Measurements from ENCODE around the gene MAPKAPK2.
A peak's percentile ranks its signal among the peaks of the same experiment; 100 is the strongest.

The MAPKAPK2 gene

GRCh38 chr1:206653715-206654459 lies 30.8 kb upstream of the MAPKAPK2 start:
- Mint-ChIP-seq H3K27me3 (peaks cover 23 to 30% of the 10 kb centered on the region in 2 donors), H3K9me3 (no peaks in the 10 kb centered on the region), H3K27ac (no peak overlapping the region), H3K4me1 (peaks cover 18% of the 10 kb centered on the region in 2 donors), H3K36me3 (no peaks in the 10 kb centered on the region), H3K4me3 (no peak overlapping the region)
- DNase-seq (no peak), ATAC-seq (replicated peaks) (no peak)

GRCh38 chr1:206654828-206655227 lies 29.9 kb upstream of the MAPKAPK2 start:
- peaks cover 23 to 31% of the 10 kb centered on the region in 2 donors for H3K27me3 Mint-ChIP-seq
- H3K9me3 Mint-ChIP-seq, result no peaks in the 10 kb centered on the region
- DNase-seq, result no peak
- peaks cover 20 to 22% of the 10 kb centered on the region in 2 donors for H3K4me1 Mint-ChIP-seq
- no peak overlapping the region for H3K4me3 Mint-ChIP-seq
- H3K27ac Mint-ChIP-seq, result no peak overlapping the region
- H3K36me3 Mint-ChIP-seq, result no peaks in the 10 kb centered on the region
- ATAC-seq (replicated peaks), result no peak

DNA sequence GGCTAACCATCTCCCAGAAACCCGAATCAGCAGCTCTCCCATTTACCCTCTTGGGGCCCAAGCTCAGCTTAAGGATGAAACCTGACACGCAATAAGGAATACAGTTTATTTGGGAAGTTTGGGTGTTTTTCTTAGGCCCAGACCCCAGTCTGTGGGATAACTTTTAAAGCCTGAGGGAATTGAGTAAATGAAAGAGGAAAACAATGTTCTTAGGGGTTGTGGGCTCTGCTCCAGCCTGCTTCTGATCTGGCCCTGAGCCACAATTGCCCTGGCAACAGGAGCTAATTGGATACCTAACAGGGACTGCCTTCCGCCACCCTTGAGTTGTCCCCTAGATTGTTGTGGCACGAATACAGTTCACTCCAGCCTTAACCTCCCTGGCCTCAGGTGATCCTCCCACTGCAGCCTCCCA lies 29.2 kb upstream of the MAPKAPK2 start:
- Mint-ChIP-seq H3K27me3 (peaks cover 20 to 36% of the 10 kb centered on the region in 2 donors), H3K9me3 (no peaks in the 10 kb centered on the region), H3K4me1 (peaks cover 22 to 26% of the 10 kb centered on the region in 2 donors), H3K4me3 (no peak overlapping the region), H3K36me3 (no peaks in the 10 kb centered on the region), H3K27ac (no peak overlapping the region)
- no peak for DNase-seq
- ATAC-seq (replicated peaks), result no peak

- Mint-ChIP-seq H3K27me3 (peaks cover 20 to 37% of the 10 kb centered on the region in 2 donors), H3K4me1 (peaks cover 22 to 26% of the 10 kb centered on the region in 2 donors), H3K9me3 (no peaks in the 10 kb centered on the region), H3K27ac (no peak overlapping the region), H3K4me3 (no peak overlapping the region), H3K36me3 (no peaks in the 10 kb centered on the region)
- ATAC-seq (replicated peaks) (no peak), DNase-seq (no peak)
These were observed 27.8 kb upstream of the MAPKAPK2 start for GRCh38 chr1:206656936-206657335.

- H3K9me3 Mint-ChIP-seq, result no peaks in the 10 kb centered on the region
- no peaks in the 10 kb centered on the region for H3K36me3 Mint-ChIP-seq
- peak overlapping the region in 1 of 2 donors; percentile 51 for H3K4me3 Mint-ChIP-seq
- peaks cover 22 to 45% of the 10 kb centered on the region in 2 donors for H3K27me3 Mint-ChIP-seq
- no peak for DNase-seq
- no peak for ATAC-seq (replicated peaks)
- H3K4me1 Mint-ChIP-seq, result peaks cover 20 to 31% of the 10 kb centered on the region in 2 donors
- no peak overlapping the region for H3K27ac Mint-ChIP-seq
These were observed 27.0 kb upstream of the MAPKAPK2 start for GRCh38 chr1:206657751-206658150.

DNA sequence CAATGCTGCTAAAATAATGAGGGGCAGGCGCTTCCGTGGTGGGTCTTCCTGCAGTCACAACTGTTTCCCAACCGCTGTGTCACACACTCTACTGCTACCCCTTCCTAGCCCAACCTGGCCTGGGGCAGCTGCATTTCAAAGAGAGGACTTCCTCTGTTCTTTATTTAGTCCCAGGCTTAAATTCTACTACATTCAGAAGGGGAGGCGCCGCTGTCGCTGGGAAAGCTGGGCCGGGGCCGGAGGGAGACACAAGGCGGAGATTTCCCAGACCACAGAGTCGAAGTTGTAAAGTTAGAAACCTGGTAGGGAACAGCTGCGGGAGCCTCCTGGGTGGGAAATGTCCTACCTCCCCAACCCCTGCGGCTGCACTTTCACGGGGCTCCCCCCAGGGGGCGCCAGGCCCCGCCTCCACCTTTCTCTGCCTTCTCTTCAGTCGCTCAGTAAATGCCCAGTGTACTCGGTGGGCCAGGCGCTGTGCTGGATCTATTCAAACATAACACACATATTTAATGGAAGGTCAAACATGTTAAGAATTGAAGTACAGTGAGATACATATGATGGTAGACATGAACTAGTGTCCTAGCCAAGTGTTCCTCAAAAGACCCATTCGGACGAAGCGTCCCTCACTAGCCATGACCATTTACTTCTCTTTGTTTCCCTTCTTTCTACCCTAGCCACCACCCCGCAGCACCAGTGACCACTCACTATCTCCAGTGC lies 26.3 kb upstream of the MAPKAPK2 start:
- Mint-ChIP-seq H3K9me3 (no peaks in the 10 kb centered on the region), H3K4me1 (peaks cover 22 to 37% of the 10 kb centered on the region in 2 donors), H3K4me3 (peak overlapping the region; percentile 51 to 65), H3K36me3 (no peaks in the 10 kb centered on the region), H3K27me3 (peaks cover 27 to 50% of the 10 kb centered on the region in 2 donors), H3K27ac (peak overlapping the region; percentile 45)
- ATAC-seq (replicated peaks), result peak; percentile 79 to 82
- DNase-seq, result peak; percentile 18

GRCh38 chr1:206658981-206659273 lies 25.8 kb upstream of the MAPKAPK2 start:
- no peak overlapping the region for H3K27ac Mint-ChIP-seq

GRCh38 chr1:206660136-206660535 lies 24.6 kb upstream of the MAPKAPK2 start:
- H3K27me3 Mint-ChIP-seq, result peaks cover 35 to 66% of the 10 kb centered on the region in 2 donors
- no peaks in the 10 kb centered on the region for H3K9me3 Mint-ChIP-seq
- H3K27ac Mint-ChIP-seq, result no peak overlapping the region
- no peaks in the 10 kb centered on the region for H3K36me3 Mint-ChIP-seq
- no peak for ATAC-seq (replicated peaks)
- DNase-seq, result no peak
- no peak overlapping the region for H3K4me3 Mint-ChIP-seq
- peaks cover 34 to 55% of the 10 kb centered on the region in 2 donors for H3K4me1 Mint-ChIP-seq

More at GRCh38 chr1:206658981-206659273, 25.8 kb upstream of the MAPKAPK2 start:
- ATAC-seq (replicated peaks), result no peak
- H3K36me3 Mint-ChIP-seq, result no peaks in the 10 kb centered on the region
- H3K9me3 Mint-ChIP-seq, result no peaks in the 10 kb centered on the region
- H3K4me3 Mint-ChIP-seq, result peak overlapping the region in 1 of 2 donors; percentile 65
- no peak for DNase-seq
- peaks cover 24 to 42% of the 10 kb centered on the region in 2 donors for H3K4me1 Mint-ChIP-seq
- H3K27me3 Mint-ChIP-seq, result peaks cover 30 to 55% of the 10 kb centered on the region in 2 donors

GRCh38 chr1:206661161-206661820 lies 23.4 kb upstream of the MAPKAPK2 start:
- no peak overlapping the region for H3K27ac Mint-ChIP-seq
- H3K4me1 Mint-ChIP-seq, result peaks cover 34 to 59% of the 10 kb centered on the region in 2 donors
- H3K36me3 Mint-ChIP-seq, result no peaks in the 10 kb centered on the region
- H3K27me3 Mint-ChIP-seq, result peaks cover 36 to 70% of the 10 kb centered on the region in 2 donors
- H3K9me3 Mint-ChIP-seq, result no peaks in the 10 kb centered on the region
- no peak for DNase-seq
- ATAC-seq (replicated peaks), result no peak
- no peak overlapping the region for H3K4me3 Mint-ChIP-seq

GRCh38 chr1:206662396-206663092 lies 22.2 kb upstream of the MAPKAPK2 start:
- ATAC-seq (replicated peaks) (no peak), DNase-seq (no peak)
- H3K9me3 Mint-ChIP-seq, result no peaks in the 10 kb centered on the region
- H3K27me3 Mint-ChIP-seq, result peaks cover 28 to 60% of the 10 kb centered on the region in 2 donors
- H3K4me1 Mint-ChIP-seq, result peaks cover 31 to 57% of the 10 kb centered on the region in 2 donors
- no peaks in the 10 kb centered on the region for H3K36me3 Mint-ChIP-seq
- no peak overlapping the region for H3K27ac Mint-ChIP-seq
- no peak overlapping the region for H3K4me3 Mint-ChIP-seq

- no peak overlapping the region for H3K27ac Mint-ChIP-seq
- ATAC-seq (replicated peaks), result no peak
- peaks cover 32 to 60% of the 10 kb centered on the region in 2 donors for H3K27me3 Mint-ChIP-seq
- DNase-seq, result no peak
- no peaks in the 10 kb centered on the region for H3K36me3 Mint-ChIP-seq
- no peaks in the 10 kb centered on the region for H3K9me3 Mint-ChIP-seq
- peaks cover 27 to 54% of the 10 kb centered on the region in 2 donors for H3K4me1 Mint-ChIP-seq
- peak overlapping the region in 1 of 2 donors; percentile 72 for H3K4me3 Mint-ChIP-seq
These were observed 21.3 kb upstream of the MAPKAPK2 start for GRCh38 chr1:206663362-206663761.

- no peaks in the 10 kb centered on the region for H3K36me3 Mint-ChIP-seq
- H3K27ac Mint-ChIP-seq, result no peak overlapping the region
- H3K4me3 Mint-ChIP-seq, result peak overlapping the region; percentile 62 to 72
These were observed 20.7 kb upstream of the MAPKAPK2 start for GRCh38 chr1:206663832-206664652.

DNA sequence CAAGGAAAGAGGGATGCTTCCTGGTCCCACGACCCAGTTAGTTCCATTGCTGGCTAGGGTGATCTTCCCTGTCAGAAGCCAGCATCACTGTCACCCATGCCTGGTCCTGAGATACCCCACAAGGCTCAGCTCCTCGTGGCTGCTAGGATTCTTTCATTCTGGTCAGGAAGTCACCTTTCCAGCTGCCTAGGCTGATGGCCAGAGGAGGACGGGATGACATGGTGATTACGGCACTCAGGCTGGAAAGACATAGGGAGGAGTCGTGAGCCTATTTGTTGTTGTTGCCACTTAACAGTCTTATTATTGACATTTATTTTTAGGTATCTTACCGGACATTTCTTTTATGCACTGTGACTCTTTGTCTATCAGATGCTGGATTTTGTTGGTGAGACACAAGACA lies 20.0 kb upstream of the MAPKAPK2 start:
- H3K4me3 Mint-ChIP-seq, result no peak overlapping the region
- no peak for ATAC-seq (replicated peaks)

More at GRCh38 chr1:206663832-206664652, 20.7 kb upstream of the MAPKAPK2 start:
- H3K4me1 Mint-ChIP-seq, result peaks cover 24 to 51% of the 10 kb centered on the region in 2 donors
- ATAC-seq (replicated peaks) (peak; percentile 84 to 86), DNase-seq (peak; percentile 41)
- H3K9me3 Mint-ChIP-seq, result no peaks in the 10 kb centered on the region
- peaks cover 30 to 58% of the 10 kb centered on the region in 2 donors for H3K27me3 Mint-ChIP-seq

More for the DNA sequence above, 20.0 kb upstream of the MAPKAPK2 start:
- Mint-ChIP-seq H3K36me3 (no peaks in the 10 kb centered on the region), H3K9me3 (no peaks in the 10 kb centered on the region), H3K4me1 (peaks cover 23 to 48% of the 10 kb centered on the region in 2 donors), H3K27ac (no peak overlapping the region), H3K27me3 (peaks cover 30 to 54% of the 10 kb centered on the region in 2 donors)
- DNase-seq, result no peak

Data from stimulated activated naive B cell treated with anti-CD40 and anti-IgM and Interleukin-4, amounts not matched to agents 10 μg/mL and 1 μg/mL and 100 μg/mL, for 72 hours (primary cell).